Measurements from ENCODE around the gene TESK1.

The TESK1 gene

DNA sequence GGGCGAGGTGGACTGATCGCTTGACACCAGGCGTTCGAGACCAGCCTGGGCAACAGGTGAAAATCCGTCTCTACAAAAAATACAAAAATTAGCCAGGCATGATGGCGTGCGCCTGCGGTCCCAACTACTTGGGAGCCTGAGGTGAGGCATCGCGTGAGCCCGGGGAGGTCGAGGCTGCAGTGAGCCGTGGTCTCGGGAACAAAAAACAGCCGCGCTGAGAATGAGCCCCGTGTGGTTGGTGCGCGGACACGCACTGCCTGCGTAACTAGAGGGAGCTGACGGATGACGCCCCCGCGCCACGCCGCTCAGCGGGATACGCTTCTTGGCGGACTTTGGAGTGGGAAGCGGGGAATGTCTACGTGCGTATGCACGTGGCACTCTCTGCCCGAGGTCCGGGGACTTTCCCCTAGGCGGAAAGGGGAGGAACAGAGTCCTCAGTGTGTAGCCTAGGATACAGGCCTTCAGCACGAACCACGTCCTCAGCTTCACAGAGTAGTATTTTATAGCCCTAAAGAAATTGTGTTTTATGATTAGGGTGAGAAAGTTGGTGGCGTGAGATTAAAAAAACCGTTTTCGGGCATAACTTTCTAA lies 52.6 kb downstream of the TESK1 start, which contains the start of gene RMRP:
RMRP (minus strand) TSS at position 474 of the 591 bp plus-strand sequence.
- peak within 1 kb of the TSS; percentile 76 for H3K4me3 ChIP-seq (ENCODE audit: low read depth, low read length)
- TF ChIP-seq, protein P1, sequence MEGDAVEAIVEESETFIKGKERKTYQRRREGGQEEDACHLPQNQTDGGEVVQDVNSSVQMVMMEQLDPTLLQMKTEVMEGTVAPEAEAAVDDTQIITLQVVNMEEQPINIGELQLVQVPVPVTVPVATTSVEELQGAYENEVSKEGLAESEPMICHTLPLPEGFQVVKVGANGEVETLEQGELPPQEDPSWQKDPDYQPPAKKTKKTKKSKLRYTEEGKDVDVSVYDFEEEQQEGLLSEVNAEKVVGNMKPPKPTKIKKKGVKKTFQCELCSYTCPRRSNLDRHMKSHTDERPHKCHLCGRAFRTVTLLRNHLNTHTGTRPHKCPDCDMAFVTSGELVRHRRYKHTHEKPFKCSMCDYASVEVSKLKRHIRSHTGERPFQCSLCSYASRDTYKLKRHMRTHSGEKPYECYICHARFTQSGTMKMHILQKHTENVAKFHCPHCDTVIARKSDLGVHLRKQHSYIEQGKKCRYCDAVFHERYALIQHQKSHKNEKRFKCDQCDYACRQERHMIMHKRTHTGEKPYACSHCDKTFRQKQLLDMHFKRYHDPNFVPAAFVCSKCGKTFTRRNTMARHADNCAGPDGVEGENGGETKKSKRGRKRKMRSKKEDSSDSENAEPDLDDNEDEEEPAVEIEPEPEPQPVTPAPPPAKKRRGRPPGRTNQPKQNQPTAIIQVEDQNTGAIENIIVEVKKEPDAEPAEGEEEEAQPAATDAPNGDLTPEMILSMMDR (IDR thresholded peaks at IDR 0.05; ENCODE audit: low read depth, low read length, missing control alignments) = peak; percentile 13
- DNase-seq (ENCODE audit: low read depth) = peak; percentile 99
- in situ Hi-C loops (cut with HindIII; ENCODE audit: low sequenced_read_pairs) = no loop called here

DNA sequence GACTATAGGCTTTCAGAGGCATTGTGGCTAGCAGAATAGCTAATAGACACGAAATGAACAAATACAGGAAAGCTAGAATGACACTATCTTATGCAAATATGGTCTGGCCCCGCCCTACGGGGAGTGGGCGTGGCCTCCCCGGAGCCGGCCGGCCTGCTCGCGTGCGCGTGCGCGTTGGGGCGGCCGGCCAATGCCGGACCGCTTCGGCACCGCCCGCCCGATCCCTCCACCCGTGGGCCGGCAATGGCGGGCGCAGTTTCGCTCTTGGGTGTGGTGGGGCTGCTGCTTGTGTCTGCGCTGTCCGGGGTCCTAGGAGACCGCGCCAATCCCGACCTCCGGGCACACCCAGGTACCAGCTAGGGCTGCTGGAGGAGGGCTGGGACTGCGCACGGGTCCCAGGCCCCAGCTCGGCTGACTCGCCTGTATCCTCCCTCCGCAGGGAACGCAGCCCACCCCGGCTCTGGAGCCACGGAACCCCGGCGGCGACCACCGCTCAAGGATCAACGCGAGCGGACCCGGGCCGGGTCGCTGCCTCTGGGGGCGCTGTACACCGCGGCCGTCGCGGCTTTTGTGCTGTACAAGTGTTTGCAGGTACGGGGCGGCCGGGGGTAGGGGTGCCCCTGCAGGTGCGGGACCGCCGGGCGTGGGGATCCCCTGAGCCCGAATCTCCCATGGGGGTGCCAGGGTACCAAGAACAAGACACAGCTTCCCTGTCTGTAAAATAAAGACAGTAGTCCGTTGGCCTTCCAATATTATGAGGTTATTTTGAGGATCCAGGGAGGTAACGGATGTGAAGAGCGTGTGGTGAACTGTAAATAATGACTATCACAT lies 53.3 kb downstream of the TESK1 start, which contains the start of gene CCDC107:
CCDC107 (plus strand) TSS at position 156 of the 831 bp plus-strand sequence; CDS start at position 244, 88 bp downstream.
- no peak for DNase-seq (ENCODE audit: low read depth)
- in situ Hi-C loops (cut with HindIII; ENCODE audit: low sequenced_read_pairs) = no loop called here
- H3K4me3 ChIP-seq (ENCODE audit: low read depth, low read length) = peak within 1 kb of the TSS; percentile 76
- TF ChIP-seq, protein P1 (IDR thresholded peaks at IDR 0.05; ENCODE audit: low read depth, low read length, missing control alignments) = peak; percentile 55

DNA sequence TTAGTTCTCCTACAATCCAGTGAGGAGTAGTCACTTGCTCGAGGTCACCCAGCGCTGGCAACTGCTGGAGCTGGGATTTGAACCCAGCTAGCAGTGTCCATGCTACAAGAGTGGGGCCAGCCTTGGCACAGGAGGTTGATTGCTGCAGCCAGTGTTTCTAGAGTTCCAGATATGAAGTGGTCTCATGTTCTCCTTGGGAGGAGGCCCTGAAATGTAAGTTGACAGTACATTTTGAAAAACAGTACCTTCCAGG lies 53.8 kb downstream of the TESK1 start:
- in situ Hi-C loops (cut with HindIII; ENCODE audit: low sequenced_read_pairs) = no loop called here
- DNase-seq (ENCODE audit: low read depth) = no peak
- TF ChIP-seq, protein P1 (IDR thresholded peaks at IDR 0.05; ENCODE audit: low read depth, low read length, missing control alignments) = no peak
- H3K4me3 ChIP-seq (ENCODE audit: low read depth, low read length) = peak overlapping the region; percentile 76

DNA sequence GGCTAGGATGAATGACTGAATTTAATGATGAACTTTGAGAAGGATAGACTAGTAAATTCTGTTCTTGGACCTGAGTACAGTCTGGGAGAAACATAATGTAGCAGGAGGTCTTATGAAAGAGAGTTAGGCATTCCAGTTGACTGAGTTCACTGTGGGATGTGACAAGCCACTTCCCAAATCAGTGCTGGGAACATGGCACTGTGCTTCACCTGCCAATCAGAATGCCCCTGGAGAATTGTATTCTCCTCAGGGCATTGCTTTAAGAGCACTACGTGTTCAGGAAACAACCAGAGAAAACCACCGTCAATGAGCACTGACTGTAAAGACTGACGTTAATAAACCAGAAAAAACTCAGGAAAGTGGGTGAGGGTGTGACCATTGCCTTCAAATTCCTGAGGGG lies 54.3 kb downstream of the TESK1 start:
- no peak for DNase-seq (ENCODE audit: low read depth)
- H3K4me3 ChIP-seq (ENCODE audit: low read depth, low read length) = peak overlapping the region; percentile 76
- in situ Hi-C loops (cut with HindIII; ENCODE audit: low sequenced_read_pairs) = no loop called here
- TF ChIP-seq, protein P1 (IDR thresholded peaks at IDR 0.05; ENCODE audit: low read depth, low read length, missing control alignments) = no peak
